ENCODE measurements around the gene SBK1. TPM values are rescaled to one million over a fixed set of nuclear protein-coding genes. Genes with fewer than 3 reads are reported as not detected.

SBK1 gene
- total and polyA plus RNA-seq, 8 donors = 0.31 to 2.0 (median 0.63) TPM; not detected in 1

DNA sequence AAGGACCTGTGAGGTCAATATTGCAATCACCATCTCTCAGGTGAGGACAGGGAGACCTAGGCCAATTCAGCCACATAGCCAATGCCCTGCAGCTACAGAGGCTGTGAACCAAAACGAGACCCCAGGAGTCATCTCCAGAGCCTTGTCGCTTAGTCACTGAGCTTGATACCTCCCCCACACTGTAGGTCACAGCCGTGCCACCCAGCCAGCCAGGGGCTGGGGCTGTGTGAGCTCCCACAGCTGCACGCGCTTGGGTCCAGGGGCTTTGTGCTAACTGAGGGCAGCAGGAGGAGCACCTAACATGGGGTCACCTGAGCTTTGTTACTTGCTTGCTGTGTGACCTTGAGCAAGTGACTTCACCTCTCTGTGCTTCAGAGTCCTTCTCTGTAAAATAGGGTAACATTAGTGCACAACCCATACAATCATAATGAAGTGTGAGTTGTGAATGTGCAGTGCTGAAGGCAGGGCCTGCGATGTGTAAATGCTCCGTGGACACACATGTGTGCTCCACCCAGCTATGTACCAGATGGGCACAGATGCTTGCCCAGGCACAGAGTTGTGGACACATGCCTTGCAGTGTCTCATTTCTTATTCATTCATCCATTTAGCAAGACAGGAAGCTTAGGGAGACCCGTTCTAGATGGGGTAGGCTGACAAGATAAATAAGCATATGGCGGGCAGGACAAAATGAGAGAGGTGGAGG, 25.9 kb downstream of the SBK1 start:
- no peak overlapping the region for H3K27ac ChIP-seq
- H3K4me1 ChIP-seq = no peaks in the 10 kb centered on the region
- H3K4me3 ChIP-seq = no peak overlapping the region
- H3K36me3 ChIP-seq = no peaks in the 10 kb centered on the region
- TF ChIP-seq, protein P1, sequence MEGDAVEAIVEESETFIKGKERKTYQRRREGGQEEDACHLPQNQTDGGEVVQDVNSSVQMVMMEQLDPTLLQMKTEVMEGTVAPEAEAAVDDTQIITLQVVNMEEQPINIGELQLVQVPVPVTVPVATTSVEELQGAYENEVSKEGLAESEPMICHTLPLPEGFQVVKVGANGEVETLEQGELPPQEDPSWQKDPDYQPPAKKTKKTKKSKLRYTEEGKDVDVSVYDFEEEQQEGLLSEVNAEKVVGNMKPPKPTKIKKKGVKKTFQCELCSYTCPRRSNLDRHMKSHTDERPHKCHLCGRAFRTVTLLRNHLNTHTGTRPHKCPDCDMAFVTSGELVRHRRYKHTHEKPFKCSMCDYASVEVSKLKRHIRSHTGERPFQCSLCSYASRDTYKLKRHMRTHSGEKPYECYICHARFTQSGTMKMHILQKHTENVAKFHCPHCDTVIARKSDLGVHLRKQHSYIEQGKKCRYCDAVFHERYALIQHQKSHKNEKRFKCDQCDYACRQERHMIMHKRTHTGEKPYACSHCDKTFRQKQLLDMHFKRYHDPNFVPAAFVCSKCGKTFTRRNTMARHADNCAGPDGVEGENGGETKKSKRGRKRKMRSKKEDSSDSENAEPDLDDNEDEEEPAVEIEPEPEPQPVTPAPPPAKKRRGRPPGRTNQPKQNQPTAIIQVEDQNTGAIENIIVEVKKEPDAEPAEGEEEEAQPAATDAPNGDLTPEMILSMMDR (IDR thresholded peaks at IDR 0.05) = no peak
- TF ChIP-seq POLR2AphosphoS5 (IDR thresholded peaks at IDR 0.05) (no peak), POLR2A (IDR thresholded peaks at IDR 0.05) (no peak), EP300 (IDR thresholded peaks at IDR 0.05) (no peak)
- intact Hi-C loops (cut with DNase I; ENCODE audit: low total_unique reads) = loop anchor here (5.0 kb wide), 1 partner anchor 41 kb away; no protein-coding TSS in a partner anchor
- H3K27me3 ChIP-seq = peaks cover 0 to 11% (median 0%) of the 10 kb centered on the region in 3 donors
- 84 to 92% (median 90%) methylated on average over 6 to 9 of the region's 9 CpGs for WGBS, 5 donors
- no peaks in the 10 kb centered on the region for H3K9me3 ChIP-seq
- DNase-seq = no peak

DNA sequence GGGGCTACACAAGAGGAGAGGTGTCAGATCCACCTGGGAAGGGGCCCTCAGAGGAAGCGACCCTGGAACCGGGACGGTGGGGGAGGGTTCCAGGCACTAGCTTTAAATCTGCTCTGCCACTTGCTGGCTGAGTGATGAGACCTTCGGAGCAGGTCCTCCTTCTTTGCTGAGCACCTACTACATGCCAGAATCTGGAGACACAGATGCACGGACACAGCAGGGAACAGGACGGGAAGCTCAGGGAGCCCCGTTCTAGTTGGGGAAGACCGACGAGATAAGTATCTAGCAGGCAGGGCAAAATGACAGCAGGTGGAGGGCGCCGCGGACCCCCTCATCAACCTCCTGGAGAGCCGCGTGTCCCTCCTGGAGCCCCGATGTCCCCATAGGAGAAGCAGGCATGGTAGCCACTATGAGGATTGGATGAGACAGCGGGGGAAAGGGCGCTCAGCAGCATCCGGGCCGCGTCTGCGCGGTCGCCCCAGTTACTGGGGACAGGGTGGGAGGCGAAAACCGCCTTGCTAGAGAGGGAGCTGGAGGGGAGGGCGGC, 27.2 kb downstream of the SBK1 start:
- WGBS, 5 donors = 90 to 96% (median 94%) methylated on average over 25 to 26 of the region's 26 CpGs
- Histone ChIP-seq H3K4me1 (no peaks in the 10 kb centered on the region), H3K36me3 (no peaks in the 10 kb centered on the region), H3K9me3 (no peaks in the 10 kb centered on the region), H3K27ac (no peak overlapping the region), H3K27me3 (peaks cover 0 to 11% (median 0%) of the 10 kb centered on the region in 3 donors), H3K4me3 (no peak overlapping the region)
- TF ChIP-seq POLR2AphosphoS5 (IDR thresholded peaks at IDR 0.05) = no peak
- TF ChIP-seq, protein P1 (IDR thresholded peaks at IDR 0.05) = no peak
- no peak for TF ChIP-seq POLR2A (IDR thresholded peaks at IDR 0.05)
- TF ChIP-seq EP300 (IDR thresholded peaks at IDR 0.05) = no peak
- no peak for DNase-seq
- intact Hi-C loops (cut with DNase I; ENCODE audit: low total_unique reads) = loop anchor here (5.0 kb wide), 1 partner anchor 42 kb away; no protein-coding TSS in a partner anchor

DNA sequence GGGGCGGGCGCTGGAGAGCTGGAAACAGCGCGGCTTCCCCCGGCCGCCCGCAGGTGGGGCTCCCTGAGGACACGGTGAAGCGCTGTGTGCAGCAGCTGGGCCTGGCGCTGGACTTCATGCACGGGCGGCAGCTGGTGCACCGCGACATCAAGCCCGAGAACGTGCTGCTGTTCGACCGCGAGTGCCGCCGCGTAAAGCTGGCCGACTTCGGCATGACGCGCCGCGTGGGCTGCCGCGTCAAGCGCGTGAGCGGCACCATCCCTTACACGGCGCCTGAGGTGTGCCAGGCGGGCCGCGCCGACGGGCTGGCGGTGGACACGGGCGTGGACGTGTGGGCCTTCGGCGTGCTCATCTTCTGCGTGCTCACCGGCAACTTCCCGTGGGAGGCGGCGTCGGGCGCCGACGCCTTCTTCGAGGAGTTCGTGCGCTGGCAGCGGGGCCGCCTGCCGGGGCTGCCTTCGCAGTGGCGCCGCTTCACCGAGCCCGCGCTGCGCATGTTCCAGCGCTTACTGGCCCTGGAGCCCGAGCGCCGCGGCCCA, 27.8 kb downstream of the SBK1 start:
- no peak overlapping the region for H3K4me3 ChIP-seq
- H3K4me1 ChIP-seq = no peaks in the 10 kb centered on the region
- TF ChIP-seq POLR2AphosphoS5 (IDR thresholded peaks at IDR 0.05) (no peak), EP300 (IDR thresholded peaks at IDR 0.05) (no peak), POLR2A (IDR thresholded peaks at IDR 0.05) (no peak)
- TF ChIP-seq, protein P1 (IDR thresholded peaks at IDR 0.05) = no peak
- H3K36me3 ChIP-seq = no peaks in the 10 kb centered on the region
- no peak for DNase-seq
- H3K27me3 ChIP-seq = peaks cover 0 to 11% (median 0%) of the 10 kb centered on the region in 3 donors
- H3K27ac ChIP-seq = no peak overlapping the region
- WGBS, 5 donors = 95 to 98% (median 97%) methylated on average over 36 to 73 of the region's 73 CpGs
- intact Hi-C loops (cut with DNase I; ENCODE audit: low total_unique reads) = no loop called here
- H3K9me3 ChIP-seq = no peaks in the 10 kb centered on the region

DNA sequence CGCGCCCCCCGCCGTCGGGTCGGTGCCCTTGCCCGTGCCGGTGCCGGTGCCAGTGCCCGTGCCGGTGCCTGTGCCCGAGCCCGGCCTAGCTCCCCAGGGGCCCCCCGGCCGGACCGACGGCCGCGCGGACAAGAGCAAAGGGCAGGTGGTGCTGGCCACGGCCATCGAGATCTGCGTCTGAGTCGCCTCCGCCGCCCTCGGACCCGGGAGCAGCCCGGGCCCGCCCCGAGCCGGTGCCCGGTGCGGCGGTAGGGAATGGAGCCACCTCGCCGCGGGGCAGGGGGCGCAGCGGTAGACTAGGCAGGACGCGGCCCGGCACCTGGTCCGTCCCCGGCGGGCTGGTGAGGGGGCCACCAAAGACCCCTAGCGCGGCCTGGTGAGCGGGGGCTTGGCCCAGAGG, 28.4 kb downstream of the SBK1 start:
- Histone ChIP-seq H3K4me3 (no peak overlapping the region), H3K36me3 (no peaks in the 10 kb centered on the region), H3K9me3 (no peaks in the 10 kb centered on the region), H3K4me1 (no peaks in the 10 kb centered on the region), H3K27ac (no peak overlapping the region), H3K27me3 (peaks cover 0 to 7% (median 0%) of the 10 kb centered on the region in 3 donors)
- intact Hi-C loops (cut with DNase I; ENCODE audit: low total_unique reads) = no loop called here
- no peak for TF ChIP-seq EP300 (IDR thresholded peaks at IDR 0.05)
- TF ChIP-seq, protein P1 (IDR thresholded peaks at IDR 0.05) = no peak
- TF ChIP-seq POLR2AphosphoS5 (IDR thresholded peaks at IDR 0.05) = no peak
- TF ChIP-seq POLR2A (IDR thresholded peaks at IDR 0.05) = no peak
- 97 to 98% (median 97%) methylated on average over 14 to 49 of the region's 49 CpGs; no CpG with 5 or more reads in 1 of the 5 donors for WGBS, 5 donors
- DNase-seq = no peak

All from stomach (tissue), 9 donors.